ENCODE measurements around the gene NCOA3.
A peak's percentile ranks its signal among the peaks of the same experiment; 100 is the strongest.

Gene NCOA3

GRCh38 chr20:47598911-47599744 lies 97.4 kb downstream of the NCOA3 start:
- DNase-seq (ENCODE audit: low read depth): no peak
- TF ChIP-seq CTCF (IDR thresholded peaks at IDR 0.05; ENCODE audit: control insufficient read depth, extremely low read depth, insufficient read depth): no peak
- H3K4me3 ChIP-seq (ENCODE audit: low read depth, low read length): no peak overlapping the region

GRCh38 chr20:47600967-47601547 lies 99.4 kb downstream of the NCOA3 start:
- TF ChIP-seq CTCF (IDR thresholded peaks at IDR 0.05; ENCODE audit: control insufficient read depth, extremely low read depth, insufficient read depth): no peak
- DNase-seq (ENCODE audit: low read depth): no peak
- H3K4me3 ChIP-seq (ENCODE audit: low read depth, low read length): no peak overlapping the region

- no peak for TF ChIP-seq CTCF (IDR thresholded peaks at IDR 0.05; ENCODE audit: control insufficient read depth, extremely low read depth, insufficient read depth)
- no peak overlapping the region for H3K4me3 ChIP-seq (ENCODE audit: low read depth, low read length)
- no peak for DNase-seq (ENCODE audit: low read depth)
Observed at GRCh38 chr20:47603260-47603659, 101.6 kb downstream of the NCOA3 start.

DNA sequence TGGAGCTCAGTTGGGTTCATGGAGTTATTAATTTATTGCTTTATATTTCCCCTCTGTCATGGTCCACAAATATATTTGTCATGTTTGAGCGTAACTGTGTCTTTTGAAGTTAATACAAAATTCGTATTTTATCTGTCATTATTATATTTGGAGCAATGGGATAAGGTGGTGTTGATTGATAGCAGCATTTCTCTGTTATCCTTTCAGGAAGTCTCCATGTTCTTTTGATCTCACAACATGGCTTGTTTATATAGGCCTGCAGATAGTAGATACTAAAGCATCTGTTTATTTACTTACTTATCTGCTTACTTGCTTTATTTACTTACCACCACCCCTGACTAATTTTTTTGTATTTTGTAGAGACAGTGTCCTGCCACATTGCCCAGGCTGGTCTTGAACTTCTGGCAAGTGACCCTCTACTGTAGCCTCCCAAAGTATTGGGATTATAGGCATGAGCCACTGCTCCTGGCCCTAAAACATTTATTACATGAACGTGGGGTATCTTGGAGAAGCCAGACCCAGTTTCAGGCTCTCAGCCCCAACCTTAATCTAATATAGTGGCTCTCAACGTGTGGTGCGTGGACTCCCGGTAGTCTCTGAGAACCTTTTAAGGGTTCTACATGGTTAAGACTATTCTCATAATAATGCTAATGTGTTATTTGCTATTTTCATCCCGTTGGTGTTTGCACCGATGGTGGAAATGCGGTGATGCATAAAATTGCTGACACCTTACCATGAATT lies 104.2 kb downstream of the NCOA3 start:
- no peak for TF ChIP-seq CTCF (IDR thresholded peaks at IDR 0.05; ENCODE audit: control insufficient read depth, extremely low read depth, insufficient read depth)
- no peak overlapping the region for H3K4me3 ChIP-seq (ENCODE audit: low read depth, low read length)
- peak; percentile 4 for DNase-seq (ENCODE audit: low read depth)

DNA sequence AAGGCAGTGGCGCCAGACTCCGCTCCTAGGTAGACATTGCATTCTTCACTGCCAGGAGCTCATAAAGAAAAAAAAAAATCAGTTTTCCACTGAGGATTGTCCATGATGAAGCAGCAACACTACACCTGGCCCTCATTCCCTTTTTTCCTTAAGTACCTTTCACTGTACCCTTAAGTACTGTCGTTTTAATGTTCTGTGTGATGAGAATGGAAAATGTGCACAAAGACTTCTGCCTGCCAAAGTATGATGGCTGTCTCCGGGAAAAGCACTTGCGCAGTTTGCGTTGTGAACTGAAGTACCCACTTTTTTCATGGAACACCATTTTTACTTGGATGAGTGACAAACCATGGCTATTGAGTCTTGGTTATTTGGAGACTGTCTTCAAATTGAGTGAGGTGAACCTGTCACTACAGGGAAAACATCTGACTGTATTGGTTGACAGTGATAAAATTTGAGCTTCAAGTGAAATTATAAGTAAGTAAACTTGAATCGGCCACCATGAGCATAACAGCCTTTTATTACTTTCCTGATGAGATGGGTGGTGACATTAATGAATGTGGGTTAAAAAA lies 104.8 kb downstream of the NCOA3 start:
- DNase-seq (ENCODE audit: low read depth): no peak
- TF ChIP-seq CTCF (IDR thresholded peaks at IDR 0.05; ENCODE audit: control insufficient read depth, extremely low read depth, insufficient read depth): no peak
- no peak overlapping the region for H3K4me3 ChIP-seq (ENCODE audit: low read depth, low read length)

DNA sequence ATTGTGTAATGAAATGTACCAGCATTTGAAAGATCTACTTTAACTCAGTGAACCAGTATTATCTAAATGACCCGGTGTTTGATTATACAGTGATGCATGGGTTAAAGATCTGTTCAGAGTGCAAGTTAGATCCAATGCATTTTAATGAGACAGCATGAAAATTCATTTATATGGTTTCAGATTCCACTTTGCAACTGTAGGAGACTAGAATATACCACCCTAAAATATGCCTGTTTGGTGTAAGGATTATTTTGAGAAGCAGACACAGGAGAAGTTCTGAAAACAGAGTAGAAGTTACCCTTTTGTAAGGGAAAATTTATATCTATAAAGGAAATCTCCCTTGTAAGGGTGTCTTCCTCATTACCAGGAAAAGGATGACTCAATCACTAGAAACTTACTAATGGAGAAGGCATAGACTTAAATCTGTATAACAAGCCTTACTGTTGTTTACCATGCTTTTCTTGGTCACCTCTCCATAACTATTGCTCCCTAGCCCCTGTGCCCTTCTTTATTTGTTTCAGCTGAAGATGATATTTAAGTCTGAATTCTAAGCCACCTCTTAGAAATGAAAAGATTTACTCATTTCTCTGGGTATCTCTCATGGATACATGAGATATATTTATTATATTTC lies 105.4 kb downstream of the NCOA3 start:
- TF ChIP-seq CTCF (IDR thresholded peaks at IDR 0.05; ENCODE audit: control insufficient read depth, extremely low read depth, insufficient read depth): no peak
- no peak for DNase-seq (ENCODE audit: low read depth)
- H3K4me3 ChIP-seq (ENCODE audit: low read depth, low read length): no peak overlapping the region
